A673 (cell line): ENCODE data around the gene MRRF.

Experiments
- CTCF ChIP-seq: fragments of 300-800, 200-600 bp; sonication (generic); conservative IDR thresholded peaks from 2 replicates; pipeline ENCODE4 v1.5.1; 2017; ENCODE audit warnings: low read depth, mild to moderate bottlenecking, antibody characterized with exemption, low read length, moderate library complexity, mixed read lengths
- EZH2 ChIP-seq: fragments of 200-600 bp; sonication (generic); IDR thresholded peaks from 2 replicates; pipeline ENCODE4 v1.6.1; 2017; ENCODE audit warnings: borderline replicate concordance, low read depth, mild to moderate bottlenecking, mixed read lengths, antibody characterized with exemption, low read length; ENCODE audit not compliant: poor library complexity, severe bottlenecking

- TF ChIP-seq CTCF (no peak), EZH2 (no peak)
These were observed 71.5 kb downstream of the MRRF start for GRCh38 chr9:122336189-122336588.
